Left ventricle myocardium superior (tissue), 1 donor: ENCODE data around the gene RNASEL. TPM values are rescaled to one million over a fixed set of nuclear protein-coding genes. Genes with fewer than 3 reads are reported as not detected.
A peak's percentile ranks its signal among the peaks of the same experiment; 100 is the strongest.

Experiments used
- ATAC-seq: fragments of 200-7000 bp; cut with Tn5 transposase; one replicate; pipeline ENCODE4 v1.9.1; 2020; ENCODE audit warnings: mild to moderate bottlenecking, moderate library complexity
- DNase-seq: peaks from one replicate; pipeline ENCODE4 v3.0.0-alpha.2; 2020
- intact Hi-C: fragments of 100-400 bp; cut with micrococcal nuclease; formaldehyde crosslinking; loops from one replicate; pipeline ENCODE4 v1.11.0; 2022
- total RNA-seq: library from RNA; stranded (reverse); fragmentation: NEBNext Ultra II Directional; extraction: Animal tissue kit (Norgen Biotek cat#: 25700); gene quantifications from one replicate; pipeline ENCODE4 v1.2.1, GENCODE V29; 2021
- donor health status: DM: no; HTN: yes; CAD: no; lungs with severe emphysema.

RNASEL gene
- total RNA-seq, 1 donor from 2014 or later: 2.7 TPM

DNA sequence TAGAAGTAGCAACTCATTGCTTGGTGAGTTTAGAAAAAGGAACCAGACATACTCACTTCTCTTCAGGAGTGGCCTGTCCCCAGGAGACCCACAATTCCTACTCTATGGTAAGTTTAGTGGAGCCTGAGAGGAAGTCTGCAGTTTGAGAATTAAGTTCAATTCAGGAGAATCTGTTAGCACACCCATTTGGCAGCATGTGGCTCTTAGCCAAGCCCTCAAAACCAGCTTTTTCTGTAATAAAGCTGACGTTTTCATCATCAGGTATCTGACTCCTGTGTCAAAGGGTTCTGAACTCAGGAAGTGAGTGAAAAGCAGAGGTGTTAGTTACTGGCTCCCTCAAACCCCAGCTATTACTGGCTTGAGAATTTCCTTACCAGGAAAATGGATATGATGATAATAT lies 35.5 kb upstream of the RNASEL start:
- ATAC-seq: no peak
- no peak for DNase-seq
- intact Hi-C loops: no loop called here

DNA sequence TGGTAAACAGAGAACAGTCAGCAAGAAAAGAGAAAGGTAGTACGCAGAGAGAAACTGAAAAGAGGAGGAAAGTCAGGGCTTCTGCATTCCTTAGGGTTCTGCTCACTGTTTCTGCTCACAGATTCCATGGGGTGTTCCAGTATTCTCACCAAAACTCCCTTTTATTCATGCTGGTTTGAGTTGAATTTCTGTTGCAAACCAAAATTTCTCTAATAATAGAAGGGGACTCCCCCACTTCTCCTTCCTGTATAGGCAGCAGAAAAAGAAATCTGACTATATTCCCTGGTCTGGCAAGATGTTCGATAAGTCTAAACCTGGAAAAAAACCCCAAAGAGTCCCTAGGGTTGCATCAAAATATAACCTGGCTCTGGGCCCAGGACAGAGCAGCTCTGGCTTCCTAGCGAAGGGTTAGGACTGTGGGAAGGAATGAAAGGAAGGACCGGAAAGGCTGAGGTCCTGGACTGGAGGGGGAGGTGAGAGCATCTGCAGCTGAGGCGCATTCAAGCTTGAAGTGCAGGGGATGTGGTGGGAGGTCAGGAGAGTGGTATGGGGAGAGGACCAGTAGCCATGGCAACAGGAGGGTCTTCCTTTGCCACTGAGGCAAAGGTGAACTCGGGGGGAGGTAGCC lies 34.0 kb upstream of the RNASEL start:
- ATAC-seq: peak; percentile 85
- intact Hi-C loops: no loop called here
- peak; percentile 33 for DNase-seq

DNA sequence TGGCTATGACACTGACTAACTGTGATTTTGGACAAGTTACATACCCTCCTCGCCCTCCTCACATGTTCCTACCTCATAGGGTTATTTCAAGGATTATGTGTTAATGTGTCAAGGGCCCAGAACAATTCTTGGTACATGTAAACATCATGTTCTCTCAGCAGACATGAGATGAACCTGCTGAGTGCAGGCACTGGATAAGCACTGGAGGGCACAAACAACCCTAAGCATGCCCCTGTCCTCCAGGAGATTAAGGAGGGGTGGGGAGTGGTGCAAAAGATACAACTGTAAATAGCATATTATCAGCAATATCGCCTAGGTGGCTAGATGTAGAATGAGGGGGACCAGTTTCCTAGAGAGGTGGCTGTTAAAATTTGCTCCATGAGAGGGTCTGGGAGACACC lies 32.9 kb upstream of the RNASEL start:
- ATAC-seq (no peak), DNase-seq (no peak)
- intact Hi-C loops: no loop called here

DNA sequence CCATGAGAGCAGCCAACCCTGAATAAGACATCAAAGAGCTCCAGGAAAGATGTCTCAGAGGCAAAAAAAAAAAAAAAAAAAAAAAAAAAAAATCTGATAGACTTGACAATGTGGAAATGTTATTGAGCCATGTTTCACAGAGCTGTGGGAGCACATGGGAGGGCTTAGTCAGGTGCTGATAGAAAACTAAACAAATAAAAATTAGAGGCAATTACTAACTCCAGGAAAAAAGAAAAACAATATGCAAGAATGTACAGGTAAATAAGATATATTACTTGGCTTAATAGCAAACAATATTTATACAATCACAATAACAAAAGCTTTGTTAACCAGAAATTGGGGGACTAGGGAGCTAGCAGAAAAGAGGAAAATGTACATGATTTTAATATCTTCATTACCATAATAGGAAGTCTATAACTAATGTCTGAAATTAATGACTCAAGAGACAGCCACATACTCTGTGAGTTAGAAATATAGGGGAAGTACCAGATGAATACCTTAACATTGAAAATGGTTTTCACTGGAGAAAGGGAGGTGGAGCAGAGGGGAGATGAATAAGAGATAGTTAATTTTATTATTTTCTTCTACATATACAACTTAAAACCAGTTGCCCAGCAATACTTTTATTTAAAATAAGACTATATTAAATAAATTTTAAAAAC lies 32.0 kb upstream of the RNASEL start:
- intact Hi-C loops: no loop called here
- DNase-seq: no peak

DNA sequence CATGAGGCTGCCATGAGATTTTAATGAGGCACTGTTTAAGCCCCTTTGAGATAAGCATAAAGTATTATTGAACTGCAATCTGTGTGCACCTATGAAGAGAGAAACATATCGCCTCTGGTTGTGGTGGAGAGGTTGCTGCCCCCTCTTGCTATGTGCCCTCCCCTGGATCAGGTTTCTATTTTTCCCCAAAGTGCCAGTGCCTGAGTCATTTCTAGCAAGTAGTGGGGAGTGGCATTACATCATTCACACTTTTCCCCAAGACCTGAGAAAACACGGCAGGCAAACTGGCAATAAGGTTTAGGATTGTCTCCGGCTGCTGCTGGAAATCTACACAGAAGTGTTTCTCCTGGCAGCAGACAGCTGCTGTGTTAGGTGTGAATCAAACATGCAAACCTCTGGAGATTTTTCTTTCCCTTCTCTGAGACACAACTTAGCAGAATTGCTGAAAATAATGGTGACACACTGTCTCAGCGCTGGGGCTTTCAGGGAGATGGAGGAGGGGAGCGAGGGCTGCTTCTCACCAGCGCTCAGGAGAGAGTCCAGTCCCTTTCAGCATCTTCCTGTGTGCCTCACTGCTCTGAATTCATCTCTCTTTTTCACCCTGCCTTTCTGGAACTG lies 28.8 kb upstream of the RNASEL start:
- ATAC-seq (no peak), DNase-seq (no peak)
- intact Hi-C loops: no loop called here

More for the DNA sequence above, 32.0 kb upstream of the RNASEL start:
- ATAC-seq: no peak

DNA sequence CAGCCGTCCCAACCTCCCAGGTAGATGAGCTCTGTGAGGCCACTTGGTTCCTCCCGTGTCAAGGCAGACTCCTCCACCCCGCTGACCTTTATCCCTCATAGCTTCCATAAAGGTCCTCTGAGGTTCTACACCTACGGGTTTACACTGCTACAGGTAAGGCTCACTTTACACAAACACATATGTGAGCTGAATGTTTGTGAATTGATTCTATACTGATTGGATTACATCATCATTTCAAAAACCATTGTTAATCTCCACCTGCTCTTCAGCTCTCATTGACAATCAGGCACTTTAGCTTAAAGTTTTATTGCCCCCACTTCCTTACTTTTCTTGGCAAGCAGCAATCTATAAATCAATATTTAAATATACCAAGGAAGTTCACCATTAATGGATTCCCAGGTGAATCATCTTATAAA lies 28.0 kb upstream of the RNASEL start:
- DNase-seq (no peak), ATAC-seq (no peak)
- intact Hi-C loops: no loop called here

DNA sequence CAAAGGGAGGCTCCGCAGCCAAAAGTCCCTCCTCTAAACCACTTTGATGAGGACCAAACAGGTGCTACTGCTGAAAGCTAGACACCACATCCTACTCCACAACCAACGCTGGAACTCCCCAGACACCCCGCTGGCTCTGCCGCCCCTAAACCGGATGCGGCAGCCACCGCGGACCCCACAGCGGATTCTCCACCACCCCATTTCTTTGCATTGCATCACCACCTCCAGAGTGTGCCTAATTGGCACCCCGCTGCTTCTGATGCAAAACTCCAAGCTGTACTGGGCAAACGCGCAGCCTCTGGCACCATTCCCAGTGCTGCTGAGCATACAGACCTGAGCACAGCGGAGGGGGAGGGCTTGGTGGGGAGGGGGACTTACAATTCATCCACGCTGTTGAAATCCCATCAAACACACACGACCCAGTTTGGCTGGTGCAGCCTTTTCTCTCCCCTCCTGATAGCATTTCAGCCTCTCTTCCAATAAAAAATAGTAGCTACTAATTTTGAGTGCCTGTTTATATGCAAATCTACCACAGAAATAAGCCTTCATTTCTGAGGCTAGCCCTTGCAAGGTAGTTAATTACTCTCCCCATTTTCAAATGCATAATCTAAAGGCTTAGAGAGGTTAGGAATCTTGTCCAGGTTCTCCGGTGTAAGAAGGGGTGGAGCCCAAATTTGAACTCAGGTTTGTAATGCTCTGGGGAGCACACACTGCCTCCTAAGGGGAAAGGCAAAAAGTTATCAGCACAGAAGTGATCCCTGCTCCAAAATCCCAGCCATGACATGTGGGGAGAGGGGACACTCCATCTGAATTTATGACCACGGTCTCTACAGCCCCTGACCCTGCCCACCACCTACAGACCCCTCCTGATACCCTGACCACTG lies 27.3 kb upstream of the RNASEL start:
- intact Hi-C loops: no loop called here
- ATAC-seq (peak; percentile 51), DNase-seq (peak; percentile 86)

DNA sequence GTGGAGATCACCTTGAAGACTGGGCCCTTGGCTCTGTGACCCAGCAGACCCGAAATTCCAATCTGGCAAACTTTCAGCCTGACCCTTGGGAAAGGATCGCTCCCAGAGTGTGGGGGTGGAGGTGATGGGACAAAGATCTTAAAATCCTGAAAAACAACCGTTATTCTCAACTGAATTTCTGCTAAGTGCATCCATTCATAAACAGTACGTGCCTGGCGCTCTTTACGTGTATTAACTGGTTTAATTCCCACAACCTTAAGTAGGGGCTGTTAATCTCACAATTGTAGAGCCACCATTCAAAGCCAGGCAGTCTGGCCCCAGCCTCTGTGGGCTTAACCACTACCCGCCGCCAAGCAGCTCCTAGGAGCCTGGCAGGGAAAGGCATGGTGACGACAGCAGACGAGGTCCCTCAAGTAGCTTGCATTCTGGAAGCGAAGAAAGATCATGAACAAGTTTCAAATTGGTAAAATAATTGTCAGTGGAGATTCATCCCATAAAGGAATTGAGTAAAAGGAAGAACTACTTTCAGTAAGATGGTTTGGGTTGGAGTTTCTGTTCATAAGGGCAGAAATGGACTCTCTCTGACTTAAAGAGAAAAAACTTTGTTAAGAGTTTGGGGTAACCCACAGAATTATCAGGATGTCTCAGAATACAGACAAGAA lies 26.5 kb upstream of the RNASEL start:
- peak; percentile 41 for ATAC-seq
- peak; percentile 72 for DNase-seq
- intact Hi-C loops: no loop called here

DNA sequence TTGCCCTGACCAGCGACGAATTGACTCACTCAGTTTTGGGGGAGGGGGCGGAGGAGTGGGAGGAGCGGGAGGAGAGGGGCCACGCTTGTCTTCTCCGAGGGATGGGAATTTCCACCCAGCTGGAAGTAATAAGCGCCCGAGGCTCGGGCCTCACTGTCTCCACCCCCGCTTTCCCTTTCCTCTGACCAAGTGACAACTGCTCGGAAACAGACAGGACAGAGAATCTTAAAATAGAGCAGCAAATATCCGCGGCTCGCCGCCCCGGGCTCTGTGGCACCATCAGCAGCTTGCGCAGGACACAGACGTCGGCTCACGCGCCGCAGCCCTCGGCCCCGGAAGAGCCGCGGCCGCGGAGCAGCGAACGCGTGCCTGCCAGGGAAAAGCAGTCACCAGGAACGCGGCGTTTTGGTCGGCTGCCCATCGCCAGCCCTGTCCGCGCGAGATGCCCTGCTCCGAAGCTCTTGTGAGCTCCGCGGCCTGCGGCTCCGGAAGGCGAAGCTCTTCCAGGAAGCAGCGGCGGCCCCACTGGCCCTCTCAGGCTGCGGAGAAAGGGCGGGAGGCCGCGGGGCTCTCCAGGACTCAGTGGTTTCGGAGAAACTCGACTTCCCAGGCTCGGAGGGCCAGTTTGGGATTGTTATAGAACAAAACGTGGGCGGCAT lies 25.9 kb upstream of the RNASEL start:
- intact Hi-C loops: no loop called here
- ATAC-seq (peak; percentile 90), DNase-seq (peak; percentile 90)

DNA sequence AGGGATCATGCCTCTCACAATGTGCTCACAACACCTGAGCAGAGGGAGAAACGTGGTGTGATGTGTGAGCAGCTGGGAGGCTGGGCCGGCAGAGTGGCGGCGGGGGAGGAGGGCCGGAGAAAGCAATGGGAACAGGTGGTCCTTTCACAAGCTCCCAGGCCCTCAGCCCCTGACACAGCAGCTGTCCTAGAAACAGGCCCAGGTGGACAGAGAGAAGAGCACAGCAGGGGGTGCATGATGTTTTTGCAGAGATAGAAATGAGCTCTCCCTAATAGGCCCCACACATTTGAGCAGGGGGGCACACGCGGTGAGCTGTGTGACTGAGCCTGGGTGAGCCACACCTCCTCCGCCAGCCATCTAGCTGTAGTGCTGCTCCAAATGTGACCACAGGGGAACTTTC lies 22.7 kb upstream of the RNASEL start:
- intact Hi-C loops: no loop called here
- no peak for DNase-seq

DNA sequence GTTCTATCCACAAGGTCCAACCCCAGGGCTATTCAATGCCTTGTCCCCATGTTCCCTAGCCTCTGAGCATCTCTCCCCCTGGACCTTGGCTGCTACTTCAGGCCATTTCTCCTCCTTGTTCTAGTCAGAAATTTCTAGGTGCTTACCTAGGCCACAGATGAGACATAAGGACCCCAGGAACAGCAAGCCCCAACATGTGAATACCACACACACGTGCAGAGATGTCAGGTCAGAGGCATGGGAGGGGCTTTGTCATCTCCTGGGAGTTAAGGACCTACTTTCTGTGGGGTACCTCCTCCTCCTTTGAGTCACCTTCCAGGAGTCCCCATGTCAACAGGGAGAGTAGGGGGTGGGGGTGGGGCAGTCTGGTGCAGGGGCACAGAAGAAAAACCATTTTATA lies 22.3 kb upstream of the RNASEL start:
- no peak for ATAC-seq
- intact Hi-C loops: no loop called here
- DNase-seq: no peak

More for the DNA sequence above, 22.7 kb upstream of the RNASEL start:
- no peak for ATAC-seq

DNA sequence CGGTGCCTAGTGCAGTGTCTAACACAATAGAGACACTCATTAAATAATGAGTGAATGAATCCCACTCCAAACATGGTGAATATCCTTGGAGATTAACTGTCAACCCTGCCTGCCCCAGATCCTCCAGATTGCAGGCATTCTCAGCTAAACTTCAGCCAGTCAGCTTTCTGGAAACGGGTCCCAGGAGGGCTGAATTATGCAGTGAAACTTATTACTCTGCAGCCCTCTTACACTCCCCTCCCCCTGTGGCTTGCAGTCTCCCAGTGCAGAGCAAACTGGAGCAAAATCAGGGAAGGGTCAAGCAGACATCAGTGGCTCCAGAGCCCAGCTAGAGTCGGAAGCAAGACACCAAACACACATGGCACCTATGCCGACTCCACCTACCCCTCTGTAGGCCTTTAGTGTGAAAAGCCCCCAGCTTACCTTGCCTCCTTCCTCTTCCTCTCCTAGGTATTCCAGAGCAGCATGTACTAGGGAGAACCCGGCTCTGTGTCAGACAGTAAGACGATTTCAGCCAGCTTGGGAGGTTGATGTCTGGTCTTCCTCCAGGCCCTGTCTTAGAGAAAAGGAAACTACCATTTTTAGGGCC lies 21.6 kb upstream of the RNASEL start:
- no peak for DNase-seq
- intact Hi-C loops: no loop called here

DNA sequence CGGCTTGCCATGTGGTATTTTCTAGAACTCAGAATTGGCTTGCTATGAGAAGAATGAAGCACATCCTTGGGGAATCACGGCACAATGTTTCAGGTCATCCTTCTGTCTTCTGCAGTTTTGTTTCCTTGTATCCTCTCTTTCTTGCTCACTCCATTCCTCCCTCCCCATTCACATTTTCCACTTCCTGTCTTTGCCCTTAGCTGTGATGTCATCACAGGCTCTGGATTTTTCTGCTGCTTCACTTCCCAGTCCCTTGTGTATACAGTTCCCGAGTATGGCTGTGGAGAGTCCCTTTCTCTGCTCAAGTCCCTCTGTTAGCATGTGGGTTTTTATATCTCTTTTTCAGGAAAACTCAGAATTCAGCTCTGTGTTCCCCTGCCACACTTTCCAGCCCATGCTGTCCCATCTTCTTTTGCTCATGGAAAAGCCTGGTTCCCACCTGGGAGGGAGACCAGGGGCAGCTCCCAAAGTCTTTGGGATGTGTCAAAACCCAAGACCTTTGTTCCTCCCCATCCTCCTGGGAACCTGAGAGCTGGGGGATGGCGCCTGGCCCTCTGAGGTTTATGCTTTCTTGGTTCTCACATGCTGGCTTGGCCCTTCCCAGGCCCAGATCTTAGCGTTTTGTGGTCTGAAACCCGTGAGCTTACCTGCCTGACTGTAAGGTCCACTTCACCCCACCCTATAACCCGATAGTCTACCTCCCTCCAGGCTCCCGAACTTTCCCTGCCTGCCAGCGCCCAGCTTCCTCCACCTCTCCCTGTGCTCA lies 20.0 kb upstream of the RNASEL start:
- ATAC-seq (peak; percentile 10), DNase-seq (no peak)
- intact Hi-C loops: no loop called here

More for the DNA sequence above, 21.6 kb upstream of the RNASEL start:
- ATAC-seq: no peak

DNA sequence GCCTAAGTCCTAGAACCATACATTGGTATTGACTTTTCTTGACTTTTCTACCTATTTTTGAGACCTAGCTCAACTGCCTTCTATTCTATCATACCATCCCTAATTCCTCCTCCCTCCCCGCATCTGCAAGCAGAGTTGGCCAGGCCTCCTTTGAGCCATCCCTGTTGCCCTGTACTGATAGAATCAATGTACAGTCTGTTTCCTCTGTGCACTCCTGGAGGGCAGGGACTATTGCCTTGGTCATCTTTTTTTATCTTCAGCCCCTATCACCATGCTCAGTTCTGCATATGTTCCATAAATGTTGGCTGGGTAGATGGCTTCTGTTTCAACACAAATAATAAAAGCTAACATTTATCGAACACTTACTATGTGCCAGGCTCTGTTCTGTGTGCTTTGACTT lies 19.2 kb upstream of the RNASEL start:
- no peak for ATAC-seq
- intact Hi-C loops: no loop called here
- DNase-seq: no peak

DNA sequence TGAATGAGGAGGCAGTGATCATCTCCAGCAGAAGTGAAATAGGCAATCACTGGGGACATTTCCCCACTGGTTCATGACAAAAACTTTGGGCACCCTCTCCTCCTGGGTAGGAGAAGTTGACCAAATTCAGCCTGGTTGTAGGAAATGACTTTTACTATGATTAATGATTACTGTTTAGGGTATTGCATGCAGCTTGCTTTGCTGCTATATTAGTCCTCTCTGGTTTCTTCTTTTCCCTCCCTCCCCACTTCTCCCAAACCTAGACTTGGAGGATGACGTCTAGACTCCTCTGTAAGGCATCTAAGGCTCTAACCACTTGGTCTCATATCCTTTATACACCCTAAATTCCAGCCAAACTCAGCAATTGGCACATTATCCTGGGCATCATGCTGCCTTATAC lies 18.5 kb upstream of the RNASEL start:
- DNase-seq (no peak), ATAC-seq (no peak)
- intact Hi-C loops: no loop called here

DNA sequence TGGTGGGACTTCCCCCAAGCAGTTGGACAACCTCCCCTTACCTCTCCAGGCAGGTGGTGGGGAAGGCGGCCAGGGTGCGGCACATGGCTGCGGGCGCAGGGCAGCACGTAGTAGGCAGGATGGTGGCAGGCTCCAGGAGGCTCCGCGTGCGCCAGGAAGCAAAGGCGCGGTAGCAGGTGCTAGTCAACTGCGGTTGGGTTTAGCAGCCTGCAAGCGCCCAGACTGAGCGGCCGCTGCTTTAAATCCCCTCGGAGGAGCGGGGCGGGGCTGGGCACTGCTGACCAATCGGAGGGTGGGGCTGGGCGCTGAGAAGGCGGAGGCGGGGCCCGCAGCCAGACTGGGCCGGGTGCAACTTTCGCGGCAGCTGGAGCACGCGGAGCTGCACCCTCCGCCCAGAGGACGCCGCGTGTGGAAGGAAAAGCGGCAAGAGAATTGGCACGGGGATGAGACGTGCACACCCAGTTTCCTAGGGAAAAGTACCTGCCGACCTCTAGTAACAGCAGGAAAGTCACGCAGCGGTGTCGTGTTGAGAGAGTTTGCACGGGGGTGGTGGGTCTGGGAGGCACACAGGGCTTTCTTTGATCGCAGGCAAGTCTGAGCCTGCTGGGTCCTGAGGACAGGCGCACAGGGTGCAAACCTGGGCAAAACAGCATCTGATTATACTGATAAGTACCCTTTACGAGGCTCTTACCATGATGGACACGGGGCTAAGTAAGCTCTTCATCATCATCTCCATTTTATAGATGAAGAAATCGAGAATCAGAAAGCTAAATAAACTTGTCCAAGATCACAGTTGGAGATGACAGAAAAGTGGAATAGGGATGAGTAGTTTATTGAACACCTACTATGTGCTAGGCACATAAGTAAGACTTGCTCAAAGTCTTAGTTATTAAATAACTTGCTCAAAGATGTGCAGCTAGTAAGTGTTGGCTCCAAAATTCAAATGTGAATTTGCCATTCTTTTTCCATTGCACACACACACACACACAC lies 15.4 kb upstream of the RNASEL start, which contains the start of gene RGS16:
TSS of gene RGS16 (minus strand) at position 215 of the 990 bp plus-strand sequence. CDS start at position 85, 130 bp downstream.
- intact Hi-C loops: no loop called here
- ATAC-seq (peak; percentile 97), DNase-seq (peak; percentile 97)
